ENCODE results near the gene MYO9B. TPM values are rescaled to one million over a fixed set of nuclear protein-coding genes. Genes with fewer than 3 reads are reported as not detected.

MYO9B gene
- total RNA-seq (10 to 100 TPM; 19.9 to 55.0 (median 27.5) TPM), polyA plus RNA-seq (10 to 100 TPM; 27.9 to 55.2 TPM)
- long read RNA-seq, donor 1, partial matches to known transcripts: 8 of 29 reads
- long read RNA-seq, donor 1, other reads (novel, unspliced or antisense): 20 of 29 reads
- long read RNA-seq, donor 2, partial matches to known transcripts: 10 of 27 reads
- long read RNA-seq, donor 2, other reads (novel, unspliced or antisense): 16 of 27 reads
- long read RNA-seq, donor 3, partial matches to known transcripts: 7 of 17 reads
- long read RNA-seq, donor 3, other reads (novel, unspliced or antisense): 10 of 17 reads

- DNase-seq (peak; percentile 99), ATAC-seq (peak; percentile 94 to 98 (median 98))
- peaks cover 4 to 72% (median 45%) of the 10 kb centered on the region in 9 donors for H3K4me1 ChIP-seq
Measured at GRCh38 chr19:17075035-17075863, at the start of gene MYO9B, which contains the start of gene HAUS8. Gene MYO9B (plus strand): TSS chr19:17075777. CDS start chr19:17101718, 25,941 bp downstream. Gene HAUS8 (minus strand): TSS chr19:17075452. CDS start chr19:17075422, 30 bp downstream.

DNA sequence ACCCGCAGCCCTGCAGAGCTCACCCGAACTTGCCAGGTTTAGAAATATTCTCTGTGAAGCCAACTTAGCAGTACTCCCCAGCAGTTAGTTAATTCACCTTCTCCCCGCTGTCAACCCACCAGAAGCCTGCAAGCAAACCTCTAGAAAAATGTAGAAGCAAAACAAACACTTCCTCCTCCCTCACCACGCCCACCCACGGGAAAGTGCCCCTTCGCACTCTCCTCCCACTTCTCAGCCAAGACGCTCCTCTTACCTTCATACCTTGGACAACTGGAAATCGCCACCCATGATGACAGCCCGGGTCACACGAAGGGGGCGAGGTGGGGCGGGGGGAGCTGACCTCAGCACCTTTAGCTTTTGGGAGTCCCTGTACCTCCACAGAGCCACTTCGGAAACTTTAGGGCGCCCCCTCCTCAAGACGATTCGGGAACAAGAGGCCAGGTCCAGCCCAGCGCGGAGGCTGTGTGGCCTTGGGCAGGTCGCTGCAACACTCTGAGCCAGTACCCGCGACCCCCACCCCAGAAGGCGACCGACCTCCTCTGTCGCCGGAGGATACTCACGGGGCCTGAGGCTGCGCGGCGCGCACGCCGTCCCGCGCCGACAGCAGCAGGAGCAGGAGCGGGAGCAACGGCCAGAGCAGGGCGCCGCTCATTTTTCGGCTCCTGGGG, 49.5 kb upstream of the MYO9B start:
- ATAC-seq (no peak), DNase-seq (no peak)
- Histone ChIP-seq H3K9me3 (peaks cover 0 to 25% (median 13%) of the 10 kb centered on the region in 11 donors), H3K4me1 (peaks cover 0 to 27% (median 4%) of the 10 kb centered on the region in 9 donors), H3K36me3 (no peaks in the 10 kb centered on the region), H3K27me3 (peaks cover 0 to 62% (median 48%) of the 10 kb centered on the region in 7 donors), H3K27ac (peak overlapping the region in 6 of 10 donors; percentile 15 to 75 (median 37)), H3K4me3 (peak overlapping the region; percentile 9 to 56 (median 48))
- intact Hi-C loops (cut with DNase I): no loop called here
- WGBS, 2 donors: 2% methylated on average over 37 to 40 of the region's 40 CpGs
- TF ChIP-seq, protein P1, sequence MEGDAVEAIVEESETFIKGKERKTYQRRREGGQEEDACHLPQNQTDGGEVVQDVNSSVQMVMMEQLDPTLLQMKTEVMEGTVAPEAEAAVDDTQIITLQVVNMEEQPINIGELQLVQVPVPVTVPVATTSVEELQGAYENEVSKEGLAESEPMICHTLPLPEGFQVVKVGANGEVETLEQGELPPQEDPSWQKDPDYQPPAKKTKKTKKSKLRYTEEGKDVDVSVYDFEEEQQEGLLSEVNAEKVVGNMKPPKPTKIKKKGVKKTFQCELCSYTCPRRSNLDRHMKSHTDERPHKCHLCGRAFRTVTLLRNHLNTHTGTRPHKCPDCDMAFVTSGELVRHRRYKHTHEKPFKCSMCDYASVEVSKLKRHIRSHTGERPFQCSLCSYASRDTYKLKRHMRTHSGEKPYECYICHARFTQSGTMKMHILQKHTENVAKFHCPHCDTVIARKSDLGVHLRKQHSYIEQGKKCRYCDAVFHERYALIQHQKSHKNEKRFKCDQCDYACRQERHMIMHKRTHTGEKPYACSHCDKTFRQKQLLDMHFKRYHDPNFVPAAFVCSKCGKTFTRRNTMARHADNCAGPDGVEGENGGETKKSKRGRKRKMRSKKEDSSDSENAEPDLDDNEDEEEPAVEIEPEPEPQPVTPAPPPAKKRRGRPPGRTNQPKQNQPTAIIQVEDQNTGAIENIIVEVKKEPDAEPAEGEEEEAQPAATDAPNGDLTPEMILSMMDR (IDR thresholded peaks at IDR 0.05): no peak

More at GRCh38 chr19:17075035-17075863, at the start of gene MYO9B, which contains the start of gene HAUS8:
- intact Hi-C loops (cut with DNase I): loop anchor here in 6 of 10 donors (1.0 to 10.0 kb wide), 6 partner anchors 52 to 1220 kb away; partner anchors contain the start of gene OCEL1 (in 3 of the 6)
- peak within 1 kb of the TSS; percentile 67 to 91 (median 81) for H3K27ac ChIP-seq
- peaks cover 0 to 25% (median 0%) of the 10 kb centered on the region in 9 donors for H3K36me3 ChIP-seq
- peak within 1 kb of the TSS; percentile 61 to 88 (median 75) for H3K4me3 ChIP-seq
- H3K9me3 ChIP-seq: no peaks in the 10 kb centered on the region
- 0% methylated on average over 96 to 103 of the region's 103 CpGs for WGBS, 2 donors
- no peaks in the 10 kb centered on the region for H3K27me3 ChIP-seq
- TF ChIP-seq, protein P1 (IDR thresholded peaks at IDR 0.05): no peak

DNA sequence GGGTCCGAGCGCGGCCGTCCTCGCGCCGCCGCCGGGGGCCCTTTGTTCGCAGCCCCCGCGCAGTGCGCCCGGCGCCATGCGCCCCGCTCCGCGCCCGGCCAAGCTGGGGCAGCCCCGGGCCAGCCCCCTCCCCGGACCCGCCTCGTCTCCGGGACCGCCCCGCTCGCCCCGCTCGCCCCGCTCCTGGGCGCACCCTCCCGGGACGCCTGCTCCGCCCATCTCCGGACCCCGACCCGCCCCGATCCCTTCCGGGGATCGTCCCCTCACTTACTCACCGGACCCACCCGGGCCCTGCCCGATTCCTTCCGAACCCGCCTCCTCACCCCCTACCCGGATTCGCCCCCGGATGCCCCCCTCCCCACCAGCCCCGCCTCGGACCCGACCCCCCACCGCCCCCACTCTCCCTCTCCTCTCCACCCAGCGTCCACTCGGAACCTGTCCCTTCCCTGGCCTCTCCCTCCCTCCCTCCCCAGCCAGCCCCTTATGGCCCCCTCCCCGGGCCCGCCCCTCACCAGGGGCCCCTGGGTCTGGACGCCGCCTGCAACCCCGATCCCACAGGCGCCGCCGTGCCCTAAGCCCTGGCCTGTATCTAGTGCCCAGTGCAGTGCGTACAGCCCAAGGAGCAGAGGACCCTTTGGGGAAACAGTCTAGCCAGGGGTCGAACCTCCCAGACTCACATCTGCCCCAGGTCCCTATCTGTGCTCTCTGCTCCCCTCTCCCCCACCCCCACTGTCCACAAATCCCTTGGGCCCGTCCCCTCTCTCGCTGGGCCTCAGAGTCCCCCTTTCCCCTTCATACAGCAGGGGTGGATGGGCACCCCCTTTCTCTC, 48.7 kb upstream of the MYO9B start, which contains the start of gene CPAMD8:
TSS of gene CPAMD8 (minus strand) at position 105 of the 829 bp plus-strand sequence. CDS start 168 bp downstream, outside the sequence.
- Histone ChIP-seq H3K36me3 (no peaks in the 10 kb centered on the region), H3K27me3 (peaks cover 0 to 62% (median 48%) of the 10 kb centered on the region in 7 donors), H3K27ac (peak within 1 kb of the TSS in 6 of 10 donors; percentile 15 to 75 (median 37)), H3K4me1 (peaks cover 0 to 19% (median 0%) of the 10 kb centered on the region in 9 donors), H3K4me3 (peak within 1 kb of the TSS; percentile 9 to 56 (median 48)), H3K9me3 (peaks cover 0 to 25% (median 13%) of the 10 kb centered on the region in 11 donors)
- TF ChIP-seq, protein P1 (IDR thresholded peaks at IDR 0.05): no peak
- intact Hi-C loops (cut with DNase I): no loop called here
- peak; percentile 11 to 39 for DNase-seq
- ATAC-seq: peak; percentile 31 to 81 (median 70)
- 7 to 8% methylated on average over 27 to 67 of the region's 67 CpGs for WGBS, 2 donors
